AG09309 (cell line): Measurements from ENCODE around the gene CAPNS2.

Experiments
- DNase-seq: peaks from one replicate; pipeline ENCODE4 v3.0.0-alpha.2; 2010; ENCODE audit warnings: low read depth
- H3K4me3 ChIP-seq: 2 replicates; pipeline ENCODE4 v1.5.1; 2011; ENCODE audit warnings: mild to moderate bottlenecking, low read depth, low read length, moderate library complexity; ENCODE audit not compliant: control insufficient read depth
- TF ChIP-seq, protein P1 (sequence below): IDR thresholded peaks from 2 replicates; pipeline ENCODE4 v1.5.1; 2011; ENCODE audit warnings: mild to moderate bottlenecking, low read depth, low read length, inconsistent platforms; ENCODE audit not compliant: insufficient read depth, control insufficient read depth; ENCODE audit errors: missing control alignments

CAPNS2 gene

DNA sequence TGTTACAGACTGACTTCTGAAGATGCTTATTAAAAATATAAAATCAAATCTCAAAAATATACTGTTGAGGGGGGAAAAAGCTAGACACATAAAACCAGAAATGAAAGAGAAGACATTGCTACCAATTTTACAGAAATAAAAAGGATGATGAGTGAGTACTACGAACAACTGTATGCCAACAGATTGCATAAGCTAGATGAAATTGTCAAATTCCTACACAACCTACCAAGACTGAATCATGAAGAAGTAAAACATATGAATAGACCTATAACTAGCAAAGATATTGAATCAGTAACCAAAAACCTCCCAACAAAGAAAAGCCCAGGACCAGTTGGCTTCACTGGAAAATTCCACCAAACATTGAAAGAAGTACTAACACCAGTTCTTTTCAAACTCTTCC lies 3.5 kb upstream of the CAPNS2 start:
- DNase-seq, result peak; percentile 21
- TF ChIP-seq, protein P1, sequence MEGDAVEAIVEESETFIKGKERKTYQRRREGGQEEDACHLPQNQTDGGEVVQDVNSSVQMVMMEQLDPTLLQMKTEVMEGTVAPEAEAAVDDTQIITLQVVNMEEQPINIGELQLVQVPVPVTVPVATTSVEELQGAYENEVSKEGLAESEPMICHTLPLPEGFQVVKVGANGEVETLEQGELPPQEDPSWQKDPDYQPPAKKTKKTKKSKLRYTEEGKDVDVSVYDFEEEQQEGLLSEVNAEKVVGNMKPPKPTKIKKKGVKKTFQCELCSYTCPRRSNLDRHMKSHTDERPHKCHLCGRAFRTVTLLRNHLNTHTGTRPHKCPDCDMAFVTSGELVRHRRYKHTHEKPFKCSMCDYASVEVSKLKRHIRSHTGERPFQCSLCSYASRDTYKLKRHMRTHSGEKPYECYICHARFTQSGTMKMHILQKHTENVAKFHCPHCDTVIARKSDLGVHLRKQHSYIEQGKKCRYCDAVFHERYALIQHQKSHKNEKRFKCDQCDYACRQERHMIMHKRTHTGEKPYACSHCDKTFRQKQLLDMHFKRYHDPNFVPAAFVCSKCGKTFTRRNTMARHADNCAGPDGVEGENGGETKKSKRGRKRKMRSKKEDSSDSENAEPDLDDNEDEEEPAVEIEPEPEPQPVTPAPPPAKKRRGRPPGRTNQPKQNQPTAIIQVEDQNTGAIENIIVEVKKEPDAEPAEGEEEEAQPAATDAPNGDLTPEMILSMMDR, result no peak
- H3K4me3 ChIP-seq, result no peak overlapping the region

DNA sequence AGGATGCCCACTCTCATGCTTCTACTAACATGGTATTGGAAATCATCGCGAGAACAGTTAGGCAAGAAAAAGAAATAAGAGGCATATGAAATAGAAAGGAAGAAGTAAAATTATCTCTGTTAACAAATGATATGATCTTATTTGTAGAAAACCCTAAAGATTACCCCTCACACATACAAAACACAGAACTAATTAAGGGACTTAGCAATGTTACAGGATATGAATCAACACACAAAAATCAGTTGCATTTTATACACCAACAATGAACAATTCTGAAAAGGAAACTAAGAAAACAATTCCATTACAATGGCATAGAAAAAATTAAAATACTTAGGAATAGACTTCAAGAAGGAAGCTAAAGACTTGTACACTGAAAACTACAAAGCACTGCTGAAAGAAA lies 2.7 kb upstream of the CAPNS2 start:
- TF ChIP-seq, protein P1, result no peak

DNA sequence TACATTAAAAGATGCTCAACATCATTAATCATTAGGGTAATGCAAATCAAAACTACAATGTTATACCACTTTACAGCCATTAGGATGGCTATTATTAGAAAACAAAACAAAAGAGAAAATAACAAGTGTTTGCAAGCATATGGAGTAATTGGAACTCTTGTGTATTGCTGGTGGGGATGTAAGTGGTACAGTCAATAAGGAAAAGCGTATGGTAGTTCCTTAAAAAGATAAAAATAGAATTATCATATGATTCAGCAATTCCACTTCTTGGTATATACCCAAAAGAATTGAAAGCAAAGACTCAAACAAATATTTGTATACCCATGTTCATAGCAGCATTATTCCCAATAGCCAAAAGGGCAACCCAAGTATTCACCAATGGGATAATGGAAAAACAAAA lies 1.4 kb upstream of the CAPNS2 start:
- TF ChIP-seq, protein P1, result no peak
- DNase-seq, result no peak
- H3K4me3 ChIP-seq, result no peak overlapping the region

More for the DNA sequence above, 2.7 kb upstream of the CAPNS2 start:
- H3K4me3 ChIP-seq, result no peak overlapping the region
- no peak for DNase-seq

DNA sequence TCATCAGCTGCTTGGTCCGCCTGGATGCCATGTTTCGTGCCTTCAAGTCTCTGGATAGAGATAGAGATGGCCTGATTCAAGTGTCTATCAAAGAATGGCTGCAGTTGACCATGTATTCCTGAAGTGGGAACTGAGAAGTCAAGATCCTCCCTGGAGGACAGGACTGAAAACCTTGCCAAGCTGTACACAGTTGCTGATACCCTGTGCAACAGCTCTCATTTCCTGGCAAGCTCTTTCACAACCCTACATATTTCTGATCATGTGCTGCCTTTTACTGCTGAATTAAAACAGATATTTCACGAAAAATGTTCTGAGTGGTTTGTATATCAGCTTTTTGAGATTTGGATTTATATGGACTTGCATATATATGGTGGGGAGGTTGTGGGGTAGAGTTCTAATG lies 898 bp downstream of the CAPNS2 start:
- no peak overlapping the region for H3K4me3 ChIP-seq
- DNase-seq, result peak; percentile 28
- TF ChIP-seq, protein P1, result no peak

DNA sequence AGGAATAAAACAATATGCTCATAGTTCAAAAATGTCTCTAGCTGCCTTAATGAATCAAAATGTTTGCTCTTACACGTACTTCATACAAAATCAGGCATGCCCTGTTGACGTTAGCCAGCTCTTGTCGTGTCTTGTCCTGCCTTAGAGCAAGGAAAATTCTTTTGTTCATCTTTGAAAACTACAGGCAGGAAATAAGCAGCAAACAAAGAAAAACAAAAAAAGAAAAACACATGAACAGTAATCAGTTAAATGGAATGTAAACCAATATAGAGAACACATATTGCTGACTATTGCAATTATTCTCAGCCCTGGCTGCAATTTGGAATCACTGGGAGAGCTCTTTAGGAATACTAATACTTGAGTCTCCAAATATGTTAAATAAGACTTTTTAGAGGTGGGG lies 1.7 kb downstream of the CAPNS2 start:
- DNase-seq, result no peak
- no peak overlapping the region for H3K4me3 ChIP-seq
- TF ChIP-seq, protein P1, result no peak

DNA sequence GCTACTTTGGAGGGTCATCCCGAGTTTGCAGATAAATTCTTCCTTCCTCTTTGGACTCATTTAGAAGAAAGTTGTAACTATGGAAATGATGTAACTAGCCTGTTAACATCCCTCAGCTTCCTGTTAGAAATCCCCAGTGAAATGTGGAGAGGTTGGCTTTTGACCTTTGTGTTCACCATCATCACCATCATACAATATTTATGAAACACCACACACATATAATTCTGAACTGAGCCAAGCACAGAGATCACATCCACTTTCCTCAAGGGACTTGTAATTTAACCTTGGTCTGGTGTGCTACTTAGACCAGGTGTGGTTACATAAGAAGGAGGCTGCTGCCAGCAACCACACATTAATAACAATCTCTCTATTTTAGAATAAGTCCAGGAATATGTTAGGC lies 2.5 kb downstream of the CAPNS2 start:
- DNase-seq, result peak; percentile 8
- no peak overlapping the region for H3K4me3 ChIP-seq
- TF ChIP-seq, protein P1, result no peak

DNA sequence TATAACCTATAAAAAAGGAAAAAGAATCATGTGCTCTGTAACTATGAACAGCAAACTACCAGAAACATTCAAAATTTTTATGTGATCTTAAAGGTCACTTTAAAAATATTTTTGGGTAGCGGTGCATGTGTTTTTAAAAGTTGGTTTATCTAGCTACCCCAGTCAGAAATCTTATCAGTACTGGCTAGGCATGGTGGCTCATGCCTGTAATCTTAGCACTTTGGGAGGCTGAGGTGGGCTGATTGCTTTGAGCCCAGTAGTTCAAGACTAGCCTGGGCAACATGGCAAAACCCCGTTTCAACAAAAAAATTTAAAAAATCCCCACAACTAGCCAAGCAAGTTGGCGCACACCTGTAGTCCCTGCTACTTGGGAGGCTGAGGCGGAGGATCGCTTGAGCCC lies 3.7 kb downstream of the CAPNS2 start:
- no peak overlapping the region for H3K4me3 ChIP-seq
- TF ChIP-seq, protein P1, result no peak
- DNase-seq, result no peak
